H1 (cell line): Measurements from ENCODE around the gene ARHGAP25. TPM values are rescaled to one million over a fixed set of nuclear protein-coding genes. Genes with fewer than 3 reads are reported as not detected.

Source experiments
- CTCF ChIA-PET: fragments of 300-600 bp; sonication (Branson Sonifier 250); formaldehyde crosslinking; loops from one replicate; lab custom pipeline; 2021; ENCODE audit not compliant: partially characterized antibody; lab: Charles Lee
- POLR2A ChIA-PET: fragments of 300-600 bp; sonication (Branson Sonifier 250); formaldehyde crosslinking; loops from one replicate; lab custom pipeline; 2021; ENCODE audit warnings: inconsistent platforms; ENCODE audit not compliant: partially characterized antibody; lab: Charles Lee
- DNase-seq, 2 experiments: peaks; one replicate each; pipeline versions ENCODE4 v3.0.0 to v3.0.0-alpha.2; 2010 to 2022; ENCODE audit warnings: low spot score in 2 of 2, low read depth in 1 of 2, mixed read lengths in 1 of 2
- FAIRE-seq: peaks from 2 replicates; lab custom pipeline; 2011; peaks lifted over from hg19 to GRCh38; lab: Jason Lieb, UNC
- H2AFZ ChIP-seq: 2 replicates; pipeline ENCODE4 v1.8.1; 2012; ENCODE audit warnings: low read length, inconsistent platforms
- H2AK5ac ChIP-seq: 2 replicates; pipeline ENCODE4 v1.6.1; 2013; ENCODE audit warnings: low read depth, low read length
- H2BK120ac ChIP-seq: replicated peaks from 2 replicates; pipeline ENCODE3; 2013; ENCODE audit warnings: low read depth, low read length, inconsistent platforms
- H2BK12ac ChIP-seq: 2 replicates; pipeline ENCODE4 v1.6.1; 2013; ENCODE audit warnings: low read depth, low read length
- H2BK15ac ChIP-seq: 2 replicates; pipeline ENCODE4 v1.6.1; 2013; ENCODE audit warnings: low read length
- H2BK20ac ChIP-seq: 2 replicates; pipeline ENCODE4 v1.6.1; 2013; ENCODE audit warnings: low read length
- H2BK5ac ChIP-seq: 2 replicates; pipeline ENCODE4 v1.6.1; 2013; ENCODE audit warnings: low read depth, low read length
- H3K14ac ChIP-seq: 2 replicates; pipeline ENCODE4 v1.6.1; 2013; ENCODE audit warnings: inconsistent platforms; ENCODE audit not compliant: insufficient read length
- H3K18ac ChIP-seq: 2 replicates; pipeline ENCODE4 v1.6.1; 2013; ENCODE audit warnings: low read length; ENCODE audit errors: extremely low read depth
- H3K23ac ChIP-seq: 2 replicates; pipeline ENCODE4 v1.6.1; 2013; ENCODE audit warnings: inconsistent platforms; ENCODE audit not compliant: insufficient read length
- H3K23me2 ChIP-seq: 2 replicates; pipeline ENCODE4 v1.6.1; 2013; ENCODE audit warnings: low read depth, low read length
- H3K27ac ChIP-seq: 2 replicates; pipeline ENCODE4 v1.6.1; 2011; ENCODE audit warnings: low read depth, low read length, inconsistent platforms
- H3K27me3 ChIP-seq, 4 experiments: replicated peaks in 1 of 4; 1 replicate in 1 of 4; 2 replicates in 3 of 4; pipeline versions ENCODE4 v1.6.1 to v1.8.1; 2011 to 2013; ENCODE audit warnings: low read length in 3 of 4, mild to moderate bottlenecking in 3 of 4, inconsistent platforms in 2 of 4, mixed read lengths in 2 of 4, moderate library complexity in 1 of 4; ENCODE audit not compliant: control insufficient read depth in 3 of 4, insufficient read depth in 3 of 4; ENCODE audit errors: extremely low read depth in 1 of 4
- H3K36me3 ChIP-seq, 4 experiments: 2 replicates each; pipeline versions ENCODE4 v1.6.1 to v1.8.1; 2011 to 2013; ENCODE audit warnings: mild to moderate bottlenecking in 4 of 4, low read length in 3 of 4, moderate library complexity in 2 of 4, control low read depth in 1 of 4, inconsistent platforms in 1 of 4; ENCODE audit not compliant: insufficient read depth in 4 of 4, control insufficient read depth in 2 of 4
- H3K4ac ChIP-seq: replicated peaks from 2 replicates; pipeline ENCODE3; 2013; ENCODE audit warnings: low read length, low read depth, mixed read lengths, inconsistent platforms; ENCODE audit not compliant: insufficient read length
- H3K4me1 ChIP-seq, 4 experiments: replicated peaks in 1 of 4; 1 replicate in 1 of 4; 2 replicates in 3 of 4; pipeline versions ENCODE4 v1.6.1 to v1.8.1; 2011 to 2013; ENCODE audit warnings: low read length in 3 of 4, inconsistent platforms in 2 of 4, mixed read lengths in 1 of 4; ENCODE audit not compliant: insufficient read depth in 4 of 4, control insufficient read depth in 3 of 4
- H3K4me2 ChIP-seq, 2 experiments: 2 replicates each; pipeline versions ENCODE4 v1.6.1 to v1.8.1; 2011 to 2013; ENCODE audit warnings: low read depth in 2 of 2, low read length in 2 of 2, control low read depth in 1 of 2, inconsistent platforms in 1 of 2, mild to moderate bottlenecking in 1 of 2; ENCODE audit not compliant: insufficient read depth in 1 of 2
- H3K4me3 ChIP-seq, 4 experiments: fragments of 200-600, 300-600 bp in 1 of 4; sonication (generic), shearing (Covaris generic), sonication (Bioruptor Twin) in 1 of 4; 2 replicates each; pipeline versions ENCODE4 v1.5.1 to v1.8.1; 2011 to 2016; ENCODE audit warnings: low read length in 4 of 4, low read depth in 3 of 4, control low read depth in 2 of 4, inconsistent platforms in 2 of 4, mild to moderate bottlenecking in 2 of 4, mixed read lengths in 1 of 4, moderate library complexity in 1 of 4; ENCODE audit not compliant: insufficient read depth in 2 of 4; ENCODE audit errors: extremely low read depth in 1 of 4
- H3K56ac ChIP-seq: replicated peaks from 2 replicates; pipeline ENCODE3; 2013; ENCODE audit warnings: low read depth, mild to moderate bottlenecking, mixed read lengths, low read length, inconsistent platforms; ENCODE audit not compliant: insufficient read length
- H3K79me1 ChIP-seq: 2 replicates; pipeline ENCODE4 v1.6.1; 2013; ENCODE audit warnings: low read depth, low read length, control low read depth
- H3K79me2 ChIP-seq, 2 experiments: 2 replicates each; pipeline versions ENCODE4 v1.6.1 to v1.8.1; 2012 to 2013; ENCODE audit warnings: low read length in 2 of 2, mild to moderate bottlenecking in 2 of 2, inconsistent platforms in 1 of 2; ENCODE audit not compliant: insufficient read depth in 2 of 2, control insufficient read depth in 1 of 2
- H3K9ac ChIP-seq, 4 experiments: replicated peaks in 1 of 4; 1 replicate in 1 of 4; 2 replicates in 3 of 4; pipeline versions ENCODE4 v1.6.1 to v1.8.1; 2011 to 2013; ENCODE audit warnings: low read depth in 3 of 4, low read length in 3 of 4, control low read depth in 2 of 4, mild to moderate bottlenecking in 2 of 4, moderate library complexity in 2 of 4, inconsistent platforms in 1 of 4; ENCODE audit errors: extremely low read depth in 1 of 4
- H3K9me3 ChIP-seq, 2 experiments: 2 replicates each; pipeline versions ENCODE4 v1.6.1 to v1.8.1; 2012 to 2013; ENCODE audit warnings: mild to moderate bottlenecking in 2 of 2, moderate library complexity in 2 of 2, control low read depth in 1 of 2, inconsistent platforms in 1 of 2, low read depth in 1 of 2, low read length in 1 of 2, mixed read lengths in 1 of 2; ENCODE audit not compliant: insufficient read depth in 2 of 2
- H4K20me1 ChIP-seq, 2 experiments: replicated peaks in 1 of 2; 2 replicates each; pipeline versions ENCODE3 to v1.8.1; 2011 to 2013; ENCODE audit warnings: inconsistent platforms in 2 of 2, low read length in 2 of 2, mild to moderate bottlenecking in 1 of 2; ENCODE audit not compliant: insufficient read depth in 2 of 2, control insufficient read depth in 1 of 2
- H4K5ac ChIP-seq: 2 replicates; pipeline ENCODE4 v1.6.1; 2013; ENCODE audit warnings: low read length, low read depth, mixed read lengths, inconsistent platforms; ENCODE audit not compliant: insufficient read length
- H4K8ac ChIP-seq: 2 replicates; pipeline ENCODE4 v1.8.0; 2013; ENCODE audit warnings: mild to moderate bottlenecking, moderate library complexity, low read length, inconsistent platforms; ENCODE audit not compliant: insufficient read depth; ENCODE audit errors: extremely low read depth
- H4K91ac ChIP-seq: replicated peaks from 2 replicates; pipeline ENCODE3; 2013; ENCODE audit warnings: low read length, mixed read lengths, inconsistent platforms; ENCODE audit not compliant: insufficient read length
- EP300 ChIP-seq, 2 experiments: IDR thresholded peaks; 1 replicate in 1 of 2; 2 replicates in 1 of 2; pipeline ENCODE4 v1.6.1; 2011 to 2012; ENCODE audit warnings: low read depth in 2 of 2, low read length in 2 of 2, mild to moderate bottlenecking in 2 of 2, borderline replicate concordance in 1 of 2, inconsistent platforms in 1 of 2, moderate library complexity in 1 of 2
- NANOG ChIP-seq: IDR thresholded peaks from 2 replicates; pipeline ENCODE4 v1.6.1; 2011; ENCODE audit warnings: low read length, low read depth, mild to moderate bottlenecking, inconsistent platforms; ENCODE audit not compliant: insufficient read depth, poor library complexity, severe bottlenecking
- PHF8 ChIP-seq: fragments of 200-600 bp; sonication (generic); conservative IDR thresholded peaks from 2 replicates; pipeline ENCODE4 v1.7.1; 2012; ENCODE audit warnings: low read depth, mild to moderate bottlenecking, inconsistent platforms, low read length, moderate library complexity
- POLR2AphosphoS5 ChIP-seq: IDR thresholded peaks from 2 replicates; pipeline ENCODE4 v1.6.1; 2011; ENCODE audit warnings: low read depth, low read length
- YY1 ChIP-seq: IDR thresholded peaks from 2 replicates; pipeline ENCODE4 v1.6.1; 2011; ENCODE audit warnings: low read depth, mild to moderate bottlenecking, low read length
- WGBS, 2 experiments: shearing (Covaris generic) in 1 of 2; methylation state at CpG; one replicate each; pipeline versions ENCODE4 v1.1.6 to v1.1.7; 2013 to 2015; ENCODE audit warnings: low lambda C conversion rate in 2 of 2, mixed read lengths in 2 of 2, inconsistent platforms in 1 of 2, low coverage in 1 of 2, missing lambda C conversion rate in 1 of 2; ENCODE audit not compliant: insufficient replicate concordance in 2 of 2, insufficient coverage in 1 of 2, insufficient read length in 1 of 2; ENCODE audit errors: extremely low coverage in 1 of 2, missing lambda C conversion rate in 1 of 2; 5-methylcytosine and 5-hydroxymethylcytosine counted together
- polyA plus RNA-seq, 7 experiments: library from polyadenylated mRNA; depleted of rRNA in 3 of 7; stranded (reverse) in 5 of 7; unstranded in 2 of 7; fragments of >200 nt in 5 of 7; fragments of 200-250 nt in 2 of 7; gene quantifications; 1 replicate in 5 of 7; 2 replicates in 1 of 7; 4 replicates in 1 of 7; pipeline versions ENCODE4 v1.2.1 to v1.2.3, GENCODE V29; 2011 to 2013; ENCODE audit warnings: missing spikeins in 2 of 7, mixed read lengths in 2 of 7
- total RNA-seq: library from RNA; stranded (reverse); fragmentation: NEBNext Ultra II Directional; extraction: Animal tissue kit (Norgen Biotek cat#: 25700); gene quantifications from 2 replicates; pipeline ENCODE4 v1.2.1, GENCODE V29; 2021

The ARHGAP25 gene
- total and polyA plus RNA-seq, 2 of the 8 experiments (the other 6 are each of a cell fraction or from before 2014, with no cell fraction given), result 1.00 to 1.2 TPM

DNA sequence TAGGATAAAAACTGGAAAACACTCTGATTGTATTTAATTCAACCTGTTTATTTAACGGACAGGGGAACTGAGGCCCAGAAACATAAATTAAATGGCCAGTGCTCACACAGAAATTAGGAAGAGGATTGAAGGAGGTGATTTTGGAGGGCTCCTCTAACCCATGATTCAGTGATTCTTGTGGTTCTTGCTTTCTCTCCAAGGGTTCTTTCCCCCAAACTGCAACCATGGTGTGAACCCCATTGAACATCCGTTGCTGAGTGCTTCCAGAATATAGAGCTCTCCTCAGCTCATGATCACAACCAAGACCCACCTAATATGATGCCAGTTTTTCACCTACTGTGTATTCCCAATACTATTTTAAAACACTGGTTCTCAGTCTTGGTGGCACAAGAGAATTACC is 95.1 kb downstream of the ARHGAP25 start:
- WGBS, 2 experiments, result 93% methylated on average over 2 of the region's 2 CpGs; no CpG with 5 or more reads in 1 of the 2 experiments
- no peak overlapping the region for H3K56ac ChIP-seq
- no peaks in the 10 kb centered on the region for H3K27me3 ChIP-seq
- no peak overlapping the region for H3K27ac ChIP-seq
- no peaks in the 10 kb centered on the region for H4K20me1 ChIP-seq
- H3K79me1 ChIP-seq, result no peaks in the 10 kb centered on the region
- H3K23ac ChIP-seq, result no peak overlapping the region
- DNase-seq (no peak), FAIRE-seq (no peak)
- POLR2A ChIA-PET, result no interaction called here
- no peak overlapping the region for H2AK5ac ChIP-seq
- no peak overlapping the region for H2BK5ac ChIP-seq
- H2BK12ac ChIP-seq, result no peak overlapping the region
- no peak overlapping the region for H3K4me3 ChIP-seq
- no peaks in the 10 kb centered on the region for H3K23me2 ChIP-seq
- H4K91ac ChIP-seq, result no peak overlapping the region
- no peak overlapping the region for H3K9ac ChIP-seq
- H3K4me1 ChIP-seq, result peaks cover 0 to 1% (median 0%) of the 10 kb centered on the region in 4 experiments; a peak in 1 of 7 replicates
- H2AFZ ChIP-seq, result no peak overlapping the region
- no peak overlapping the region for H2BK120ac ChIP-seq
- H3K36me3 ChIP-seq, result no peaks in the 10 kb centered on the region
- CTCF ChIA-PET, result interaction anchor here (0.6 to 3.7 kb wide), 6 partner anchors 9 to 368 kb away, joined by 4 to 13 read pairs (median 4); no protein-coding TSS in a partner anchor
- no peak overlapping the region for H4K5ac ChIP-seq
- no peaks in the 10 kb centered on the region for H3K9me3 ChIP-seq
- no peak overlapping the region for H2BK15ac ChIP-seq
- TF ChIP-seq NANOG (no peak), POLR2AphosphoS5 (no peak), PHF8 (no peak), EP300 (IDR thresholded peaks at IDR 0.05; ENCODE audit: borderline replicate concordance in 1 of 2, low read depth in 2 of 2, low read length in 2 of 2) (no peak), YY1 (no peak)
- no peak overlapping the region for H3K18ac ChIP-seq
- no peak overlapping the region for H3K4ac ChIP-seq
- no peak overlapping the region for H3K14ac ChIP-seq
- H2BK20ac ChIP-seq, result no peak overlapping the region
- no peak overlapping the region for H4K8ac ChIP-seq
- no peak overlapping the region for H3K4me2 ChIP-seq
- H3K79me2 ChIP-seq, result no peaks in the 10 kb centered on the region
